NCI-H146 treated with DMSO at 0.1 percent for 48 hours (cell line): Measurements from ENCODE around the gene AARS2.
"Not testable (repeated sequence)": the region's sequence is repeated elsewhere in the genome, so short reads cannot be mapped to it uniquely, and the experiment has no call there.

Source experiments
- DNase-seq: peaks from one replicate; lab custom pipeline; 2025; ENCODE audit not compliant: unreplicated experiment; lab: John Stamatoyannopoulos, UW

AARS2 gene

DNA sequence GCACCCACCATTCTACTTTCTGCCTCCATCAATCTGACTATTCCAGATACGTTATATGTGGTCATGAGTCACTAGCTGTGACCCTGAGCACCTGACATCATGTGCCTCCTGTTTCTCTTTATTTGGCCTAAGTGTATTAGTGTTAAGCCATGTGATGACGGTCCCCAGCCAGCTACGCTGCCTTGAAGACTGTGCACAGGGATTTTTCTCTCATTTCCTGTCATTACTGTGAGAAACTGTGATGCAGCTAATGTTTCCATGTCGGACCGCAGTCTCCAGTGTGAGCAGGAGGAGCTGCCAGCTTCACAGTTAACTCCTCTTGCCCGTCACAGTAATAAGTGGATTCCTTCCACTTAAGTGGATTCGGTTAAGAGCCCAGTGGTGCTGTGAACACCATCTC is 19.4 kb upstream of the AARS2 start:
- DNase-seq: no peak

DNA sequence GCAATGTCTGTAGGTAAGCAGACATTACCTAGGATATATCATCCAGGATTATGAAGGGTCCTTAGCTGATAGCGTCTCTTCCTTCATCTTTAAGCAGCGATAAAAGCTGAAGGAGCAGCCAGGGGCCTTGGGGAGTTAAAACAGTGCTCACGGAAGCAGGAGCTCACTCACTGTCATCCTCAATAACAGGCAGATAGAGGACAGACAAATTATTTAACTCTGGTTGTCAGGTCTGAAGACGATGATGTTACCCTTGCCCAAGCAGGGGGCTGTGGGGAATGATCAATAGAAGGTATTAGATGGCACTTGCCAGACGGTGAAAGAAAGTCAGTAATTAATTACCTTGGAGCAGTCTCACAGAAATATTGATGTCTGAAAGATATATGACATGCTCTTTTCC is 16.7 kb upstream of the AARS2 start:
- no peak for DNase-seq

DNA sequence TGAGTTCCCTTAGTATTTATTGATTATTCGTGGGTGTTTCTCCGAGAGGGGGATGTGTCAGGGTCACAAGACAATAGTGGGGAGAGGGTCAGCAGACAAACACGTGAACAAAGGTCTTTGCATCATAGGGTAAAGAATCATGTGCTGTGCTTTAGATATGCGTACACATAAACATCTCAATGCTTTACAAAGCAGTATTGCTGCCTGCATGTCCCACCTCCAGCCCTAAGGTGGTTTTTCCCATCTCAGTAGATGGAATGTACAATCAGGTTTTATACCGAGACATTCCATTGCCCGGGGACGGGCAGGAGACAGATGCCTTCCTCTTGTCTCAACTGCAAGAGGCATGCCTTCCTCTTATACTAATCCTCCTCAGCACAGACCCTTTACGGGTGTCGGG is 15.1 kb upstream of the AARS2 start:
- not testable (repeated sequence) for DNase-seq

DNA sequence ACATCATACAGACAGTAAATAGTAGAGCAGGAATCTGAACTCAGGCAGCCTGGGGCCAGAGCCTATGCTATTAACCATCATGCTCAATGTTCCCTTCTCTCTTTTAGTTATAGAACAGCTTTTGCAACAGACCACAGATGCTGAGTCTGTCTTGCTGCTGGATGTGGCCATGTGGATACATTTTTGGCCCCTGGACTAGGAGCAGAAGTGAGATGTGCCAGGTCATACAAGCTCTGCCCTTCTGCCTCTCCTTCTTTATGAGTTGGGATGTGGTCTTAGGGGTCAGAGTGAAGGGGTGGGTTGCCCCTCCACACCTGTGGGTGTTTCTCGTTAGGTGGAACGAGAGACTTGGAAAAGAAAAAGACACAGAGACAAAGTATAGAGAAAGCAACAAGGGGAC is 14.6 kb upstream of the AARS2 start:
- DNase-seq: no peak

DNA sequence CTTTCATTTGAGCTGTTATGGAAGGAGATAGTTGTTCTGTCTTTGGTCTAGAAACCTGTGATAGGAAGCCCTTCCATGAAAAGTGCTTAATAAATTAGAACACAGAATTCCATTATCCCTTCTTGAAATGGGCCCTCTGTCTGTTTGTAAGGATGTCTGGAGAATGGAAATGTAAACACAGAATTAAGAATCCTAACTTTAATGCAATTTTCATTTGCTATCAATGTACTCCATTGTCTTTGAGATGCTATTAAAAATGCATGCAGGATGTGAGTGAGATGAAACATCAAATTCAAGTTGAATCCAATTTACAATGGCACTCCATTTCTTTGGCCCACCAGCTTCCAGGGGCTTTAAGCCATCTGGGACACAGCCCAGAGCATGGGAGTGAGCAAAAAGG is 13.9 kb upstream of the AARS2 start:
- no peak for DNase-seq

DNA sequence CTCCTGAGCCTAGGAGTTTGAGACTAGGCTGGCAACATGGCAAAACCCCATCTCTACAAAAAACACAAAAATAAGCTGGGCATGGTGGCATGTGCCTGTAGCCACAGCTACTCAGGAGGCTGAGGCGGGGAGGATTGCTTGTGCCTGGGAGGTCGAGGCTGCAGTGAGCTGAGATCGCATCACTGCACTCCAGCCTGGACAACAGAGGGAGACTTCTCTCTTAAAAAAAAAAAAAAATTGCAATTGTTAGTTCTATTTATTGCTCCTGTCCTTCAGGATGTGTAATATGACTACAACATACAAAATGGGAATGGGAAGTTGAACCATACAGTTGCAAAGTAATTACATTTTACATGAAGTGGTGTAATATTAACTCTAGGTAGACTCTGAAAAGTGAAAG is 8.1 kb upstream of the AARS2 start:
- no peak for DNase-seq

DNA sequence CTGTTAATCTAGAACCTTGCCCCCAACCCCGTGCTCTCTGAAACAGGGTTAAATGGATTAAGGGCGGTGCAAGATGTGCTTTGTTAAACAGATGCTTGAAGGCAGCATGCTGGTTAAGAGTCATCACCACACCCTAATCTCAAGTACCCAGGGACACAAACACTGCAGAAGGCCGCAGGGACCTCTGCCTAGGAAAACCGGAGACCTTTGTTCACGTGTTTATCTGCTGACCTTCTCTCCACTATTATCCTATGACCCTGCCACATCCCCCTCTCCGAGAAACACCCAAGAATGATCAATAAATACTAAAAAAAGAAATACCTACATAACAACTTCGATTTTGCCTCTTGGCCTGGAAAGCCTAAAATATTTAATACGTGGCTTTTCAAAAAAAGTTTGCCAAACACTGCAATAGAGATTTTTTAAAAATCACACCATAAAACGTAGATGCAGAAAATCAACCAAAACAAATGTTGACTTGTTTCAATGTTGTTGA is 4.0 kb upstream of the AARS2 start:
- DNase-seq: not testable (repeated sequence)

DNA sequence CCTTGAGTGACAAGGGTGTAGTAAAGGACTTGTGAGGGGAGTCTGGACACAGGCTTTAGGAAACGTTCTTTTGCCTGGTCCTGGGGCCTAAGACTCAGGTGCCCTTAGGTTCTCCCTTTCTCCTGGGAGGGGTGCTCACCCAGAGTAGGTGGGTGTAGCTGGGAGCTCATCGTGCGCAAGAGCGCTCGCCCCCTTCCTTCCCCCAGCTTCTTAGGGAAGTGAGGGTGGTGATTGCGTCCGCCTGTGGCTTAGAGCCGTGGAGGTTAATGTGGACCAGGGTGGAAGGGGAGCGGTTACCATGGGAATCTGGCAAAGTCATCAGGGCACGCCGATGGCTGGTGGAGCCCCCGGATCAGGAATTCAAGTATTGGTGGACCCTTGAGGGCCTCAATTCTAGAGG is 3.3 kb upstream of the AARS2 start:
- no peak for DNase-seq

DNA sequence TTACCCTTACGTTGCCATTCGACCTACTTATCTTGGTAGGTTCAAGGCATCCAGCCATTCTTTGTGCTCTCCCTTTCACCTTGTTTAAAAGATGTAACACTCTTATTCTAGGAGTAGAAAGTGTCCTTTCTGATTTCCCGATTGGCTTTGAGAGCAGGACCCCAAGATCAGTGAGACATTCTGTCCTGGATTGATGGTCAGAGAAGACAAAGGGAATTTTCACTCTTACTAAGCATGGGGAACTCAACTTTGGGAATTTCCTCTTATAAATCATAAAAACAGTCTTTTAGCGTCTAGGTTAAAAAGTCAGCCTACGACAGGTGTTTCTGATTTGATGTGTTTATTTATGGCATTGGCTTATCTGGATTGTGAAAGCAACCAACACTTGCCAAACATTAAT is 2.8 kb upstream of the AARS2 start:
- no peak for DNase-seq

DNA sequence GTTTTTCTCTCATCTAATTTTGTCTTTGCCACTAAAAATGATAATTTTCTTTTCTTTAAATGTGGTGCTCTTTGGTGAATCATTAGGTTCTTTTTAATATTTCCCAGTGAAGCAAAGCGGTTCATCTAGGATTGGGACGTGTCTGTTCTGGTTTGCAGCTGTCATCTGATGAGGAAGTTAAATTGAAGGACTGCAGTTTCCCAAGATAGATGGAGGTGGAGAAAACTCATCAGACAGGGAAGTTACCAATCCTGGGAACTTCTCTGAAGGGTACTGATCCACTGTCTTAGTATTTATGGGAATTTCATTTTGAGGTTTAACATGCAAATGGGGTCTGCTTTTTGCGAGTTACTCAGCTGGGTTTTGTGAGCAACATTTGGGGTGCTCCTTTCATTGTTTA is 2.4 kb upstream of the AARS2 start:
- DNase-seq: no peak

DNA sequence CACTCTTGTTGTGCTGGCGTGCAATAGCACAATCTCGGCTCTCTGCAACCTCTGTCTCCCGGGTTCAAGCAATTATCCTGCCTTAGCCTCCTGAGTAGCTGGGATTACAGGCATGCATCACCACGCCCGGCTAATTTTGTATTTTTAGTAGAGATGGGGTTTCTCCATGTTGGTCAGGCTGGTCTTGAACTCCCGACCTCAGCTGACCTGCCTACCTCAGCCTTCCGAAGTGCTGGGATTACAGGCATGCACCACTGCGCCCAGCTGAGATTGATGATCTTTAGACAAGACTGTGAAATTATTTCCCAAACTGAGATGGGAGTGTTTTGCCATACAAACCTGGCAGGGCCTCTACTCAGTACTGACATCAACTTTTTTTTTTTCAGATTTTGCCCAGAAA is 1.5 kb upstream of the AARS2 start:
- not testable (repeated sequence) for DNase-seq

DNA sequence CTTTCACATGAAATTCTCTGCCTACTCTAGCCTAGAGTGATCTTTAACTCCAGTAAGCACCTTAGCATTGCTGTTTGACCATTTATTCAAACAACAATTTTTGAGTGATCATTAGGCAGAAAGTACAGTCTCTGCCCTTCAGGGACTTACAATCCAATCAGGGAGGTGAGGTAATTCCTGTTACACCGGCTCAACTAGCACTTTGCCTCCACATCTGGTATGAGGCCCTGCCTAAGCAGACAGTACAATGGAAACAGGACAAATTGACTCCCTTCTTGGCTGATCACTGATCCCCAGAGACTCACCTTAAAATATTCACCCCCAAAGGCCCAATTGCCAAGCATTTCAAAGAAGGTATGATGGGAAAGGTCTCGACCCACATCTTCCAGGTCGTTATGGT is 1.4 kb downstream of the AARS2 start:
- no peak for DNase-seq

DNA sequence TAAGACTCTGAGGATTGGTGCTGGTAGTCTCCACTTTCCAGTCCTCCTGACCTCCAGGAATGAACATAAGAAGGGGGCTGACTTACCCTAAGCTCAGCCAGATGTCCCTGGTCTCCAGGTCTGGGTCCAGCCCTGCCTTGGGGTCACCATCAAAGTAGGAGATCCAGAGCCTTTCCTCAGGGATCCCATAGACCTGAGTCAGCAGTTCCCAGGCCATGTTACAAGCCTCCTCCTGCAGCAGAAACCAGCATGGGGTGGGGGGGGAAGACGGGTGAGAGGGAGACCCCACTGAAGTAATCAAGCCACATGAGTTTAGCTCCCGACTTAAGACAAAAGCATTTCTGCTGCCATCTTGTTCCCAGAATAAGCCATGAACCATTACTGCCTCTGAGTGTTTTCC is 1.8 kb downstream of the AARS2 start:
- no peak for DNase-seq

DNA sequence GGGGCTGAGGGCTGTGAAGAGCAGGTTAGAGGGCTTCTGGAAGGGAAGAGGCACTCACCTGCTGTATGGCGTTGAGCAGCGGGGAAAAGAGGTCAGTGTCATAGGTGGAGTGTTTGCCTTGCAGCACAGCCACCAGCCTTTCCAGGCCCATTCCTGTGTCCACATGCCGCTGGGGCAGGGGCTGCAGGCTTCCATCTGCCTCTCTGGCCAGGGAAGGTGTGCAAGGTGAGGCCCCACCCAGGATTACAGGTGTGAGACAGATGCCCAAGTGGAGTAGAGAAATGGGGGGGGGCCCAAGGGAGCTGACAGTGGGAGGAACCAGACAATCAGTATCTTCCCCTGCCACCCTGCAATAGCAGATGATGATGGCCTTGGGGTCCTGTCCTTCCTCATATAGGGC is 2.9 kb downstream of the AARS2 start:
- no peak for DNase-seq

DNA sequence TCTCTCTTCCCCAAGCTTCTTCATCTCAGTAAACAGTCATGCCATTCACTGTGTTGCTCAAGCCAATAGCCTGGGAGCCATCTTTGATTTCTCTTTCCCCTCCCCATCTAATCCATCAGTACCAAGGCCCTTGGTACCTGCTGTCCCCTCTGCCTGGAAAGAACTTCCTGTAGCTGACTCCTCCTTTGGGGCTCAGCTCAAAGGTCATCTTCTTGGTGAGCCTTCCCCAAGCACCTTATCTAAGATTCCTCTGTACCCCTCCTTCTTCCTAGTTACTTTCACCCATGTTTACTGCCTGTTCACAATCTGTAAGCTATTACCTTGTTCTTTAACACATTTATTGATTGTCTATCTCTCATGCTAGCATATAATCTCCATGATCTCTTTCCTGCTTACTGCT is 3.5 kb downstream of the AARS2 start:
- no peak for DNase-seq

DNA sequence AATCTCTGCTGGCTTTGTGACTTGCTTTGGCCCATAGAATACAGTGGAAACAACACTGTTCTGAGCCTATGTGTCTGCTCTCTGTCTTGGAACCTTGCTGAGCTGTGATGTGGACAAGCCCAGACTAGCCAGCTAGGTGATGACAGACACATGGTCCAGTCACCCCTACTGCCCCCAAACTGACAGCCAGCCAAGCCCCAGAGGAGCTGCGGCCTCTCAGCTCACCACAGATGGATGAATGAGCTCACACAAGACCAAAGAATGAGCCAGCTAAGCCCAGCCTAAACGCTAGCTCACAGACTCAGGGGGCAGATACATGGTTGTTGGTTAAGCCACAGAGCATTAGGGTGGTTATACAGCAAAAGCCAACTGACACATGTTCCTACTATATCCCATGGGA is 4.1 kb downstream of the AARS2 start:
- no peak for DNase-seq

DNA sequence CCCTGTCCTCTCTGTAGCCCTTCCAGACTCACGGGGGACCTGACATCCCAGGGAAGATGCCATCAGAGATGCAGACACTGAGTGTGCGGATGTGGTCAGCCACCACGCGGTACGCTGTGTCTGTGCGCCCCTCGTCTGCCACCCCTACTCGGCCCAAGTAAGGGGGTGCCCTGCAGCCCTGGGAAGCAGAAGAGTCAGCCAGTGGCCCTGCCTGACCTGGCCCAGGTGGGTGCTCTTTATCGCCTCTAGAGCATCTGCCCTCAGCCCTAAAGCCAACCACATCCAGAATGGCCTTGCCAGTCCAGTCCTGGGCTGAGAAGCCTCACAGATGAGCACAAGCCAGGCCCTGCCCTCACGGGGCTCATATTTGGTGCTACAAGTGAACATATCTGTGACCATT is 5.9 kb downstream of the AARS2 start:
- DNase-seq: no peak

DNA sequence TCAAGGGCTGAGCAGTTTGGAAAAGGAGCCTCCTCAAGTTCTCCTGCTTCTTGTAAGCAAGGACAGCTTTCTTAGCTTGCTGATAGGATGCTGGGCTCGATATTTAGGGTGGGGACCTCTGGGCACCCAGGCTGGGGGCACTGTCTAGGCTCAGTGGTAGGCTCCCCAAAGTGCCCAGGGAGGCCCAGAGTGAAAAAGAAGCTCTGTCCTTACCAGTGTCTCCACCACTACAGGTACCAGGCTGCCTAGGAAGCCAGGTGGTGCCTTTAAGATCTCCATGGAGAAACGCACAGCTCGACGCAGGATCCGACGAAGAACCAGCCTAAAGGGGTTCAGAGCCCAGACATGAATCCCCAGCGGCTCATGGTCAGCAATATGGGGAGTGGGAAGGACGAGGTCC is 6.4 kb downstream of the AARS2 start:
- no peak for DNase-seq

DNA sequence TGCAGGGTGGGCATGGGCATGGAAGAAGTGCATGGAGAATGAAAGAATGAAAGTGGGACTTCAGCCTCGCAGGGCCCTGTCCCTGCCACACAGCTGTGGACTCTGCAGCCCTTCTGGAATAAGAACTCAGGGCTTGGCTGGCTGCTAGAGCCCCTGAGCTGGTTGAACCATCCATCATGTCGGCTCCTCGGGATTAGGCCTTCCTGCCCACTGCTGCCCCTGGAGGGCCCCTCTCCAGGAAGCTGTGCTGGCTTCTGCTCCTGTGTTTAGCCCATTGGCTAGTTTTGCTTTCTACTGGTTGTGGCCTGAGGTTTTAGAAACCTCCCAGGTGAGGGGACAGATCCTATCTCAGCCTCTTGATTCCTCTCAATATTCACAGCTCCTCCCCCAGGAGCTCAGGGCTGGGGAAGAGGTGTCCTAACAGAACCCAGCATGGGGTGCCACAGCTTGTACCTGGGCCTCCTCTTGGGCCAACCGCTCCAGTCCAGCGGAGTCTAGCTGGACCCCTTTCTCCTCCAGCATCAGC is 7.9 kb downstream of the AARS2 start:
- no peak for DNase-seq

DNA sequence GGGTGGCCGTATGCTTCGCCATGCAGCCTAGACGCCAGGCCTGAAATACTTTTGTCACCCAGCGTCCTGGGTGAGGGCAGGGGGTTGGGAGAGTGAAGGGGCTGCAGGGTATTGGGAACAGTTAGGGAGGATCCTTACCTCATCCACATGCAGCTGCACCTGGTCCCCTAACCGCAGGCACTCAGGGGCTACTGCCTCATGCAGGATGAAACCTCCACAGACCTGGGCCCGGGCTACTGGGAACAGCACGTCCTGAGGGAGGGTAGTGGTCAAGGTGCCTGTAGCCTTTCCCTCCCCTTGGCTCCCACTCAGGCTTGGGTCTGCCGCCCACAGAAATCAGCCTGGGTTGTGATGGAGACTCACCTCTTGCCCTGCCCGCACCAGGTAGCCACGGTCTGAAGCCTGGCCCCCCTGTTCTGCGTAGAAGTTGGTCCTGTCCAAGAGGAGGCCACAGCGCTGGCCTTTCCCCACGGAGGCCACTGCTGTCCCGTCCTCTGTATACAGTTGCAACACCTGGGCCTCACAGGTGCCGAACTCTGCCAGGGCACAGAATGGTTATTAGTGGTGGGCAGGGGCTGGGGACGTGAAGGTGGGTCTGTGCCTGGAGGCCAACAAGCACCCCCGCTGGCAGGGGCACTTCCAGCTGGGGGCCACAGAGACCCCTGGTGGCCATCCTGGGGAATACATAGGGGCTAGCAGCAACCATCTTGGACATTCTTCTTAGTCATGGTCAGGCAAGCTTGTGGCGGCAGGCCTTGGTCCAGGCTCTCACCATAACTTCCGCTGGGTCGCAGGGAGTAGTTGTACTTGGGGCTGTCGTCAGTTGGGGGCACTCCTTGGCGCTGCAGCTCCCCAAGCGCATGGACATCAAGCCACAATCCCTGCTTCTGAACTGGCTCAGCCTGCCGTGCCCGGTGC is 8.6 kb downstream of the AARS2 start:
- DNase-seq: no peak

DNA sequence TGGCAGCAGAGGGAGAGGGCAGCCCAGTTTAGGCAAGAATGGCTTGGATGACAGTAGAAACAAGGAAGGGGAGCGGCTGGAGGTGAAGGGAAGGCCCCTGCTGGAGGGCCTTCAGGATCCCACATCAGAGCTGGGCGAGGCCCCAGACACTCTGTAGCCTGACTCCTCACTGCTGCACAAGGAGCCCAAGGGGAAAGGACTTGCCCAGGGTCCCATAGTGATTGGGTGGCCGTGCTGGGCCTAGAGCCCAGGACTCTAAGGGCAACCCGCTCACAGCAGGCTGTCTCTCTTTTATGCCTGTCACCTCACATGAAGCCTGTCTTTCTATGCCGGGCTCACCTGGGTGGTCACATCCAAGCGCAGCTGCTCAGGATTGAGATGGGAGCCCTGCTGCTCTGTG is 9.3 kb downstream of the AARS2 start:
- no peak for DNase-seq

DNA sequence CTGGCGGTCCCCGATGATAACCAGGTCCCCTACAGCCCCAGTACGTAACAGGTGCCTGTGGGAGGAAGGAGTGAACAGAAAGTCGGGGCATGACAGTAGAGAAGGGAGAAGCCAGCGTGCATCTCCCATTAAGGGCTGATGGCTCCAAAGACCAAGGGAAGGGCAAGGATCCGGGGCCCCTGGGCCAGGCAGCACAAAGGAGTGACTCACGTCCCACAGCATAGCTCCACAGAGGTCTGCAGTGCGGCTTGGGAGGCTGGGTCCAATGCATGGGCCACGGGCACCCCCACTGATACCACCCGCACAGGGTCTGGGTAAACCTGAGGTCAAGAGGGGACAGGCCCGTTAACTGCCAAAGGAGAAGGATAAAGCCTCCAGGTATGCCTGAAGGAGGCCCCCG is 10.3 kb downstream of the AARS2 start:
- no peak for DNase-seq
